GM18867 (cell line): ENCODE results near the gene PPP1CC.
A peak's percentile ranks its signal among the peaks of the same experiment; 100 is the strongest.
"Not testable (repeated sequence)": the region's sequence is repeated elsewhere in the genome, so short reads cannot be mapped to it uniquely, and the experiment has no call there.

Experiments
- ATAC-seq: cut with Tn5 transposase; IDR thresholded peaks from one replicate; pipeline ENCODE4 v1.9.1; 2021; ENCODE audit warnings: mild to moderate bottlenecking, moderate library complexity; ENCODE audit not compliant: unreplicated experiment

Gene PPP1CC

GRCh38 chr12:110726708-110727369, 15.9 kb downstream of the PPP1CC start:
- ATAC-seq = no peak

DNA sequence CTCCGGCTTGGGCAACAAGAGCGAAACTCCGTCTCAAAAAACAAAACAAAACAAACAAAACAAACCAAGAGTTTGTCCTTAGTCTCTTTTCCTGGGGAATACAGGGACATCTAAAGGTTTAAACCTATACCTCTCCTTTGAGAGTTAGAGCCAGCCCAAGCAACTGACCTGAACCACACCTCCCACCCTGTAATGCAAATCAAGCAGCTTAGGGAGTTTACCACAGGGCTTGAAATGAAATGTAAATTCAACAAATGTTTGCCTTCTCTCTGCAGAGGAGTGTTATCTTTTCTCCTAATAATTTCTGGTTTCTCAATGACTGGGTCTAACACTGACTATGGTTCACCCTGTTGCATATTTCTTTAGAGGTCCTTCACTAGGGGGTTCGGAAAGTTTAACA, 16.7 kb downstream of the PPP1CC start:
- no peak for ATAC-seq

DNA sequence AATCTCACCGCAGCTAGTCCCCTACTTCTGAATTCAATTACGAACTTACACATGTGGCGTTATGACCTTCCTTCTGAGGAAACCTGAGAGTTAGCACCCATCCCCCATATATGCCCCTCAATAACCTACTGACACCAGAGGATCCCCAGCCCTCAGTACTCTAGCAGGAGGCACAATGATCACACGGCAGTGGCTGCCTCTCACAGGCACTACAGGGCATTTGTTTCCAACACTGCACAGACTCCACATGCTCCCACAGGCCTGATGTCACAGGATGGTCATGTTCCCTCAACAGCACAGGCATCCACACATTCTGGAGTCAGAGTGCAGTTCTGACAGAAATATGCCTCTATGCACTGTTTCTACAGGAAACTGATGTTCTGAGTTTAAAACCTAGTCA, 17.4 kb downstream of the PPP1CC start:
- no peak for ATAC-seq

DNA sequence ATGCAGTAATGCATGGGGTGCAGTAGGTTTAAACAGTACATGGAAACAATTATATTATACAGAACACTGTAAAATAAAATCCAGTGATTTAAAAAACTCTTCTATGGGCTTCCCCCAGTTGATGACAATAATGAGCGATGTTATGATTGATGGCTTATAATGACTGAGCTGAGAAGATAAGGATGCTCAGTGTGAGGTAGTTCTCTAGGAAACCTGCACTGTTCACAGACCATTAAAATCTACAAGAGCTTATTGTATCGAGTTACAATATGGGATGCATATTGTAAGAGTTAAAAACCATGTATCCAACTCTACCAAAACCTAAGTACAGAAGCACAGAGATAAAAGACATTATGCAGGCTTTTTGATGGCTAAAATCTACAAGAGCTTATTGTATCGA, 19.8 kb downstream of the PPP1CC start:
- not testable (repeated sequence) for ATAC-seq

GRCh38 chr12:110721570-110721969, 21.1 kb downstream of the PPP1CC start:
- ATAC-seq = no peak

GRCh38 chr12:110720516-110720915, 22.2 kb downstream of the PPP1CC start:
- no peak for ATAC-seq

- no peak for ATAC-seq
Measured at GRCh38 chr12:110718222-110718908, 24.3 kb downstream of the PPP1CC start.

DNA sequence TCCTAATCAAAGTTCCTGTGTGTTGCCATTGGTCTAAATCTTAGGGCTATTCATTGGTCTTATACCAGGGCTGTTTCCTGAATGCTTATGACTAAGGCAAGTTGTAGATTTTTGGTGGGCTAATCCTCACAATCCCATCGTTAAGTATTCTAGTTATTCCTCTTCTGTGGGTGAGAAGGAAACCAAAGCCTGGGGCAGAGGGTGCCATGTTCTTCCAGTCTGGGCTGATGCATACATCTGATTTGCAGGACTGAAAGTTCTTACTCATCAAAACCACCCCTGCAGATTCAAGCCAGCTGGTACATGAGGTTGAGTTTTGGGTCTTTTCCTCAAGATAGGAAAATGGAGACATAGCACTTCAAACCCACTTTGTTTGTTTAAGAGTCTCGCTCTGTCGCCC, 25.7 kb downstream of the PPP1CC start:
- no peak for ATAC-seq

- no peak for ATAC-seq
Measured at GRCh38 chr12:110708917-110709316, 33.8 kb downstream of the PPP1CC start.

- no peak for ATAC-seq
Measured at GRCh38 chr12:110705309-110705708, 37.4 kb downstream of the PPP1CC start.

- no peak for ATAC-seq
Measured at GRCh38 chr12:110704750-110705149, 37.9 kb downstream of the PPP1CC start.

GRCh38 chr12:110704231-110704630, 38.5 kb downstream of the PPP1CC start:
- no peak for ATAC-seq

GRCh38 chr12:110702081-110702480, 40.6 kb downstream of the PPP1CC start:
- no peak for ATAC-seq

DNA sequence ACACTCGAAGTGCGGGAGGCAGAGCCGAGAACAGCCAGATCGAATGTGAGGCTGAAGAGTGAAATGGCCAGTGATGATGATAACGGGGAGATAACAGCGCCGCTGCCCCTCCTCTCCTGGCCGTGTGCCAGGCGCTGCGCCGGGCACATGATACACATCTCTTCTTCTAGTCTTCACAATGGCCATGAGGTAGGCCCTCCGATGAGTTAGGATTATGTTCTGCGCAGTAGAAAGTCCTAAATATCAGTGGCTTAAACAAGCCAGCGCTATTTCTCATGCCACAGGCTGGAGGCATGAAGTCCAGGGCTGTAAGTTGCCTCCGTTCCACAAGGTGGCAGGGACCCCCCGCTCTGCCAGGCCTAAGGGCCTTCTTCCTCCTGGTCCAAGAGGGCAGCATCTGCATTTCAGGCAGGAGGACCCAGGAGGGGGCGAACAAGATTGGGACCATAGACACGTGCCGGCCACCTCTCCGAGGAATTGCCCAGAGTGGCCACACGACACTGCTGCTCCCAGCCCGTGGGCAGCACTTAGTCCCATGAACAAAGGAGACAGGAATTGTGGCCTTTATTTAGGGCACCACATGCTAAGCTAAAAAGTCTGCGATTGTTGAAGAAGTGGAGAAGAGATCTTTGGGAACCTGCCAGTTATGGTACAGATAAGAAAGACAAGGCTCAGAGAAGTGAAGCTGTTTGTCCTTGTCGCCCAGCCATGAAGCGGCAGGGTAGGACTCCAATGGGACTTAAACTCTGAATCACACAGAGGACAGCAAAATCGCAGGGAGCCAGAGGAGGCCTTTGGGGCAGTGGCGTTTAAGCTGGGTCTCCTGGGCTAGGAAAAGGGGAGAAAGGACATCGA, 42.9 kb downstream of the PPP1CC start:
- no peak for ATAC-seq

DNA sequence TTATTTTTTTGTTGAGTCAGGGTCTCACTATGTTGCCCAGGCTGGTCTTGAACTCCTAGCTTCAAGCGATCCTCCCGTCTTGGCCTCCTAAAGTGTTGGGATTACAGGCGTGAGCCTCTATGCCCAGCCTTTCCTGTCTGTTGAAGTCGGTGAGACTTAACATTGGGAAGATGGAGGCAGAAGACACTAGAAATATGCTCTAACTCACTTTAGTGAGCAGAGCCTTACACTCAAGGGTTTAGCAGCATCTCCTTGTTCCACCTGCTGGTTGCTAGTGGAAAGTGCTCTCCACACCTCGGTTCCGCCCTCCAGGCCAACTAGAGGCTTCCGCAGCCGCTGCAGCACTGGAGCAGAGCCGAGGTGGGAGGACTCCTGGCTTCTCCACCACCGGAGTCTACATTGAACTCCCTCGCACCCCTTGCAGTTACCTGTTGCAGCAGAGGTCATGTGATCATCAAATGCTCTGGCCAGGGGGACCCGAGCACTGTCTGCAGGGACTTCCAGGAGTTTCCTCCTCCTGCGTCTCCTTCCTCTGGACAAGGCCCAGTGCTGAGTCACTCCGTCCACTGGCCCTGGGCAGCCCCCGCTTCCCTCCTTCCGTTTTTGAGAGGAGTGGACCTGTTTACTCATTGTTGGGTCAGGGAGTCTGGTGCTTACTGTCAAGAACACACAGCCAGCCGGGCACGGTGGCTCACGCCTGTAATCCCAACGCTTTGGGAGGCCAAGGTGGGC, 44.4 kb downstream of the PPP1CC start:
- peak; percentile 85 for ATAC-seq

- ATAC-seq = no peak
Measured at GRCh38 chr12:110697236-110697635, 45.5 kb downstream of the PPP1CC start.

DNA sequence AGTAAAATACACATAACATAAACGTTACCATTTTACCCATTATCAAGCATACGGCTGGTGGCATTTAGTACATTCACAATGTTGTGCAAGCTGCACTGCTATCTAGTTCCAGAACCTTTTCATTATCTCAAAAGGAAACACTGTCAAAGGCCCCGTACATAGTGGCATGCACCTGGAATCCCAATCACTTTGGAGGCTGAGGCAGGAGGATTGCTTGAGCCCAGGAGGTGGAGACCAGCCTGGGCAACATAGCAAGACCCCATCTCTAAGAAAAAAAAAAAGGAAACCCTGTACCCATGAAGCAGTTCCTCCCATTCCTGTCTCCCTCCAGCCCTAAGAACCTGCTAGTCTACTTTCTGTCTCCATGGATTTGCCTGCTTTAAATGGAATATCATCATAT, 46.4 kb downstream of the PPP1CC start:
- ATAC-seq = no peak

GRCh38 chr12:110694330-110694901, 48.3 kb downstream of the PPP1CC start:
- ATAC-seq = no peak

GRCh38 chr12:110693731-110694130, 49.0 kb downstream of the PPP1CC start:
- ATAC-seq = no peak

DNA sequence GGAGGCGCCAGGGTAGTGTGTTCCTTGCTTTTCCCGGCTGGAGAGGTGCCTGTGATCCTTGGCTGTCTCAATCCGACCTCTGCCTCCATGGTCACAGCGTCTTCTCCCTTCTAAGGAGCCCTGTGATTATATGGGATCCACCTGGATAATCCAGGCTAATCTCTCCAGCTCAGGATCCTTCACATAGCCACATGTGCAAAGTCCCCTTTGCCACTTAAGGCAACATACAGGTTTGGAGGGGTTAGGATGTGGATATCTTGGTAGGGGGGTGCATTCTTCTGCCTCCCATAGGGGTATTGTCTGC, 52.6 kb downstream of the PPP1CC start:
- ATAC-seq = no peak
